ENCODE results near the gene LRRC1.

The LRRC1 gene

GRCh38 chr6:53921639-53922038 is 126.8 kb downstream of the LRRC1 start:
- DNase-seq (ENCODE audit: low read depth in 4 of 4, low spot score in 1 of 4) = no peak

- no peak for DNase-seq (ENCODE audit: low read depth in 4 of 4, low spot score in 1 of 4)
Measured at GRCh38 chr6:53922539-53922981, 127.8 kb downstream of the LRRC1 start.

- DNase-seq (ENCODE audit: low read depth in 4 of 4, low spot score in 1 of 4) = no peak
Measured at GRCh38 chr6:53924277-53924676, 129.5 kb downstream of the LRRC1 start.

- DNase-seq (ENCODE audit: low read depth in 4 of 4, low spot score in 1 of 4) = no peak
Measured at GRCh38 chr6:53924821-53925422, 130.1 kb downstream of the LRRC1 start.

- DNase-seq (ENCODE audit: low read depth in 4 of 4, low spot score in 1 of 4) = no peak
Measured at GRCh38 chr6:53925891-53926290, 131.1 kb downstream of the LRRC1 start.

- DNase-seq (ENCODE audit: low read depth in 4 of 4, low spot score in 1 of 4) = no peak
Measured at GRCh38 chr6:53926505-53926904, 131.7 kb downstream of the LRRC1 start.

- DNase-seq (ENCODE audit: low read depth in 4 of 4, low spot score in 1 of 4) = no peak
Measured at GRCh38 chr6:53928641-53929040, 133.8 kb downstream of the LRRC1 start.

- DNase-seq (ENCODE audit: low read depth in 4 of 4, low spot score in 1 of 4) = no peak
Measured at GRCh38 chr6:53929041-53929820, 134.4 kb downstream of the LRRC1 start.

- DNase-seq (ENCODE audit: low read depth in 4 of 4, low spot score in 1 of 4) = no peak
Measured at GRCh38 chr6:53929821-53930120, 135.0 kb downstream of the LRRC1 start.

GRCh38 chr6:53930330-53930729 is 135.5 kb downstream of the LRRC1 start:
- DNase-seq (ENCODE audit: low read depth in 4 of 4, low spot score in 1 of 4) = no peak

GRCh38 chr6:53931086-53931485 is 136.3 kb downstream of the LRRC1 start:
- no peak for DNase-seq (ENCODE audit: low read depth in 4 of 4, low spot score in 1 of 4)

GRCh38 chr6:53932516-53932915 is 137.7 kb downstream of the LRRC1 start:
- DNase-seq (ENCODE audit: low read depth in 4 of 4, low spot score in 1 of 4) = no peak

GRCh38 chr6:53934023-53934422 is 139.2 kb downstream of the LRRC1 start:
- no peak for DNase-seq (ENCODE audit: low read depth in 4 of 4, low spot score in 1 of 4)

- no peak for DNase-seq (ENCODE audit: low read depth in 4 of 4, low spot score in 1 of 4)
Measured at GRCh38 chr6:53937461-53937860, 142.7 kb downstream of the LRRC1 start.

GRCh38 chr6:53938810-53939209 is 144.0 kb downstream of the LRRC1 start:
- DNase-seq (ENCODE audit: low read depth in 4 of 4, low spot score in 1 of 4) = no peak

GRCh38 chr6:53939830-53940229 is 145.0 kb downstream of the LRRC1 start:
- no peak for DNase-seq (ENCODE audit: low read depth in 4 of 4, low spot score in 1 of 4)

GRCh38 chr6:53943395-53943794 is 148.6 kb downstream of the LRRC1 start:
- no peak for DNase-seq (ENCODE audit: low read depth in 4 of 4, low spot score in 1 of 4)

- DNase-seq (ENCODE audit: low read depth in 4 of 4, low spot score in 1 of 4) = no peak
Measured at GRCh38 chr6:53944091-53944490, 149.3 kb downstream of the LRRC1 start.

GRCh38 chr6:53944543-53944942 is 149.7 kb downstream of the LRRC1 start:
- DNase-seq (ENCODE audit: low read depth in 4 of 4, low spot score in 1 of 4) = no peak

- DNase-seq (ENCODE audit: low read depth in 4 of 4, low spot score in 1 of 4) = no peak
Measured at GRCh38 chr6:53945765-53946407, 151.1 kb downstream of the LRRC1 start.

GRCh38 chr6:53947780-53948179 is 153.0 kb downstream of the LRRC1 start:
- no peak for DNase-seq (ENCODE audit: low read depth in 4 of 4, low spot score in 1 of 4)

- no peak for DNase-seq (ENCODE audit: low read depth in 4 of 4, low spot score in 1 of 4)
Measured at GRCh38 chr6:53951383-53951782, 156.6 kb downstream of the LRRC1 start.

Measured in stimulated activated CD4-positive, alpha-beta T cell treated with anti-CD3 and anti-CD28 coated beads, Interleukin-1b, Interleukin-23, amount 100 ng/mL, for 24 hours (primary cell).